WI38 (cell line): ENCODE data around the gene CPZ.

Experiments
- H3K4me3 ChIP-seq: 2 replicates; pipeline ENCODE4 v1.5.1; 2011; ENCODE audit warnings: low read depth, mild to moderate bottlenecking, control low read depth, low read length
- CTCF ChIP-seq: IDR thresholded peaks from 2 replicates; pipeline ENCODE4 v1.5.1; 2012; ENCODE audit warnings: low read depth, mild to moderate bottlenecking, control low read depth, low read length

CPZ gene

DNA sequence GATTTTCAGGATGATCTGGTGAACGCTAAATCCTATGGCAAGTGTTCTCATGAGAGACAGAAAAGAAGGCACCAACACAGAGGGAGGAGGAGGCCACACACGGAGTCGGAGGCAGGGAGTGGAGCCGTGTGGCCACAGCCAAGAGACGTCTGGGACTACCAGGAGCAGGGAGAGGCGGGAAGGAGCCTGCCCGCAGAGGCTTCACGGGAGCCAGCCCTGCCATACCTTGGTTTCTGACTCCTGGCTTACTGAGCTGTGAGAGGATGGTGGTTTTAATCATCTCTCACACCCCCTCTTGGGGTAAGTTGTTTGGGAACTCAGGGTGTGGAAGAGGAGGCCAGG is 45.8 kb upstream of the CPZ start:
- H3K4me3 ChIP-seq, result no peak overlapping the region
- no peak for TF ChIP-seq CTCF

DNA sequence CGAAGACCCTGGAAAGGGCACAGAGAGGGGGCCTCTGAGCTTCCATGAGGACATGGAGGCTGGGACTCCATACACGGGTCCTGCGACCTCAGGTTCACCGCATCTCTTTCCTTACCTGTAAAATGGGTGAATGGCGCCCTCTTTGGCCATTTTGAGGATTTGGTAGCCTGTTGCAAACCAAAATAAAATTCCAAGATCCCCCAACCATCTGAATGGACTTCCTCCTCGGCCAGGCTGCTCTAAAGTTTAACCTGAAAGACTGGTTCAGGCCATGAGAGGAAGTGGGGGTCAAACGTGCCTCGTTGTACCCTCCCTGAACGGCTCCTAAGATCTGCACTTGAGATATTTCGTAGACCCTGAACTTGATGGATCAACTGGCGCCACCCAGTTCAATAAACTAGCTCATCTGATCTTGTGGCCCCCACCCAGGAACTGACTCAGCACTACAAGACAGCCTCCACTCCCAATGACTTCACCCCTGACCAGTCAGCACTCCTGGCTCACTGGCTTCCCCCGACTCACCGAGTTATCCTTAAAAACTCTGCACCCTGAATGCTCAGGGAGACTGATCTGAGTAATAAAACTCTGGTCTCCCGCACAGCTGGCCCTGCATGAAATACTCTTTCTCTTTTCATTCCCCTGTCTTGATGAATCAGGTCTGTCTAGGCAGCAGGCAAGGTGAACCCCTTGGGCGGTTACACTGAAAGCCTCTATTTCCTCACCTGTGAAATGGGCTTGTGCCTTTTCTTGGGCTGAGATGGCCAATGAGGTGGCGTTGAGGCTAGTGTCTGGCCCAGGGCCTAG is 45.3 kb upstream of the CPZ start:
- H3K4me3 ChIP-seq, result no peak overlapping the region

DNA sequence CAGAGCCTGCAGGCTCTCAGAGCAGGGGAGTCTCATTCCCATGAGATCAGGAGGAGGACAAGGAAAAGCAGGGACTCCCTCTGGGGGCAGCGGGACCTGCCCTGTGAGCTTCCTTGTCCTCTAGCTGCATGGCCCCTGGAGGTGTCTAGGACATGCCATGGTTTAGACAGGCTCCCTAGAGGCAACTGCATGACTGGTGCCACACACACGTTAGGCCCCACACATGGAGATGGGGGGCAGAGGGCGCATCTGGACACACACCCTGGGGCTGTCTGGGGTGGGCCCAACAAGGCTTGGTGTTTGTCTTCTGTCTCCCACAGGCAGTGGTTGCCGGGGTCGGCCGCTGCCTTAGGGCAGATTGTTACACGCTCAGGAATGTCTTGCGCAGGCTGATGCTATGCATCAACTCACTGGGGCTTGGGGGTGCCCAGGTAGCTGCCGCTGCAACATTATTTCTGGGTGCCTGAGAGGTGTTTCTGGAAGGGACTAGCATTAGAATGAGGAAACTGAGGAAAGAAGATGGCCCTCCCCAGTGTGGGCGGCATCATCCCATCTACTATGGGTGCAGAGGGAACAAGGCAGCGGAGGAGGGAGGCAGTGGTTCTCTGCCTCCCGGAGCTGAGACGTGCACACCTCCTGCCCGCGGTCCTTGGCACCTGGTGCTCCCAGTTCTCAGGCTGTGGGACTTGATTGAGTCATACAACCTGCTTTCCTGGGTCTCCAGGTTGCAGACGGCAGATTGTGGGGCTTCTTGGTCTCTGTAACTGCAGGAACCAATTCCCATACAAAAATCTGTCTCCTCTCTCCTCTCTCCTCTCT is 44.4 kb upstream of the CPZ start:
- no peak overlapping the region for H3K4me3 ChIP-seq

More for the DNA sequence above, 45.3 kb upstream of the CPZ start:
- TF ChIP-seq CTCF, result no peak

DNA sequence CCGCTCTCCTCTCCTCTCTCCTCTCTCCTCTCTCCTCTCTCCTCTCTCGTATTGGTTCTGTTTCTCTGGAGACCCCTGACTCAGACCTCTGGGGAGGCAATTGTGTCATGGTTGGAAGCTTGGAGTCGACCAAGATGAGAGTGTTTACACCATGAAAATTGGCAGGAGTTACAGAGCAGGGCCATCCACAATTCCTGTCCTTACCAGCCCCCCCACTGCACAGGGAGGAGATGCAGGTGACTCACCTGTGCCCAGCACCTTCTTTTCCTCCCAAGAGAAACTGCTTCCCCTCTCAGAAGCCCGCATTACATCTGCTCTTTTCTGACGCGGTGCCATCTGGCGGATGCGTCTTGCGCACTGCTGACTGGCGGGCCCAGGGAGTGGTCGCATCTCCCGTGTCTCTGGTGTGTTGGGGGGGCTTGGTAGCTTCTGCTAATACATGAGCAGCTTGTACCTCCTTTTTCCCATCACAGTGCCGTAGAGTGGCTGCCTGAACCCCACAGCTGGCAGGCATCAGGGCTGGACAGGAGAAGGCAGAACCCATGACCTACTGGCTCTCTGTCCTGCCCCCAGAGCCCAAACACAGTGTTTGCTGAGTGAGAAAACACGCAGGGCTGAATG is 43.7 kb upstream of the CPZ start:
- no peak for TF ChIP-seq CTCF
- no peak overlapping the region for H3K4me3 ChIP-seq

More for the DNA sequence above, 44.4 kb upstream of the CPZ start:
- TF ChIP-seq CTCF, result no peak

DNA sequence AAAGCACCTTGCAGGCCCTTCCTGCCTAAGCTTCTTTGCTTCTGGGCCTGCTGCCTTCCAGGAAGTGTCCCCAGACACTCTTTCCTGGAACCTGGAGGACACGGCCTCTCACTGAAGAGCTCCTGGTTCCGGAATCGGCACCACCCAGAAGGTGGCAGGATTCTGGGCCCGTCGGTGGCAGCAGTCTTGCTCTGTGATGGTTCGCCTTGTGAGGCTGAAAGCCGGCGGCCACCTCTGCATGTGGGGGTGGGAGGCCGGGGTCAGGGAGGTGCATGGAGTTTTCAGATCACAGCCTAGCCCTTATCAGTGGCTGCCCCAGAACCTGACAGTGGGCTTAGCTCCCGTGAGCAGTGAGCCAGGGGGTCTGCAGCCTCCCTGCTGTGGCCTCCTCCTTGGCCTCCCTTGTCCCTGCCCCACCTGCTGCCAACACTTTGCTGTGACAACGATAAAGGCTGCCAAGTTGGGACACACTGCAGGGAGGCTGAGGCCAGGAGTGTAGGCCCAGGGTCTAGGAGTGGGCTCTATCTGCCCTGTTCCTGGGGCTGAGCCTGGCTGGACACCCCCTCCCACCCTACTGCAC is 43.1 kb upstream of the CPZ start:
- H3K4me3 ChIP-seq, result no peak overlapping the region
- no peak for TF ChIP-seq CTCF

GRCh38 chr4:8550691-8551090 is 41.9 kb upstream of the CPZ start:
- TF ChIP-seq CTCF, result no peak
- H3K4me3 ChIP-seq, result no peak overlapping the region

- H3K4me3 ChIP-seq, result no peak overlapping the region
- TF ChIP-seq CTCF, result no peak
Measured at GRCh38 chr4:8552024-8552423, 40.5 kb upstream of the CPZ start.
